B cell (primary cell): ENCODE data around the gene MAP2K5. TPM values are rescaled to one million over a fixed set of nuclear protein-coding genes. Genes with fewer than 3 reads are reported as not detected.

Source experiments
- ATAC-seq: fragments of 200-7000 bp; cut with Tn5 transposase; one replicate; pipeline ENCODE4 v1.10.0; 2021; ENCODE audit warnings: low read depth, mild to moderate bottlenecking, moderate number of reproducible peaks, moderate library complexity
- CTCF ChIA-PET: fragments of 350-600 bp; sonication (Branson Sonifier 250); formaldehyde crosslinking; loops from one replicate; lab custom pipeline; 2021; ENCODE audit warnings: antibody characterized with exemption, inconsistent platforms; lab: Charles Lee
- POLR2A ChIA-PET: fragments of 350-600 bp; sonication (Branson Sonifier 250); formaldehyde crosslinking; loops from one replicate; lab custom pipeline; 2021; ENCODE audit warnings: antibody characterized with exemption; lab: Charles Lee
- DNase-seq: peaks from one replicate; pipeline ENCODE4 v3.0.0; 2013
- H2AFZ ChIP-seq: 2 replicates; pipeline ENCODE4 v1.6.1; 2012; ENCODE audit warnings: mild to moderate bottlenecking, low read depth, low read length; ENCODE audit not compliant: insufficient read depth, poor library complexity, severe bottlenecking
- H3K27ac ChIP-seq, 2 donors: 1 replicate in 1 of 2; 2 replicates in 1 of 2; pipeline ENCODE4 v1.5.1; 2012 to 2013; ENCODE audit warnings: low read length in 2 of 2, mild to moderate bottlenecking in 2 of 2, moderate library complexity in 1 of 2
- H3K27me3 ChIP-seq, 4 experiments: fragments of 200-600 bp in 1 of 4; sonication (generic) in 1 of 4; replicated peaks in 1 of 4; 1 replicate in 2 of 4; 2 replicates in 2 of 4; pipeline versions ENCODE4 v1.6.1 to v1.7.0; 2013 to 2016; ENCODE audit warnings: low read length in 3 of 4, mild to moderate bottlenecking in 2 of 4, mixed read lengths in 1 of 4, moderate library complexity in 1 of 4; ENCODE audit not compliant: insufficient read depth in 4 of 4, control insufficient read depth in 3 of 4; ENCODE audit errors: control extremely low read depth in 1 of 4
- H3K36me3 ChIP-seq, 2 experiments: replicated peaks in 1 of 2; 1 replicate in 1 of 2; 2 replicates in 1 of 2; pipeline versions ENCODE4 v1.6.1 to v1.7.1; 2013; ENCODE audit warnings: low read length in 1 of 2; ENCODE audit not compliant: insufficient read depth in 2 of 2, control insufficient read depth in 1 of 2; ENCODE audit errors: control extremely low read depth in 1 of 2, extremely low read depth in 1 of 2
- H3K4me1 ChIP-seq, 2 donors: fragments of 200-600 bp in 1 of 2; sonication (generic) in 1 of 2; 1 replicate in 1 of 2; 2 replicates in 1 of 2; pipeline versions ENCODE4 v1.5.1 to v1.6.1; 2013 to 2017; ENCODE audit warnings: low read length in 2 of 2; ENCODE audit not compliant: control insufficient read depth in 2 of 2, insufficient read depth in 2 of 2
- H3K4me2 ChIP-seq: replicated peaks from 2 replicates; pipeline ENCODE3; 2012; ENCODE audit warnings: mild to moderate bottlenecking, low read depth, low read length; ENCODE audit not compliant: poor library complexity, severe bottlenecking
- H3K4me3 ChIP-seq, 5 experiments: fragments of 200-600 bp in 1 of 5; sonication (generic) in 1 of 5; 1 replicate in 3 of 5; 2 replicates in 2 of 5; pipeline versions ENCODE4 v1.5.1 to v1.7.0; 2011 to 2016; ENCODE audit warnings: low read length in 4 of 5, mild to moderate bottlenecking in 4 of 5, low read depth in 2 of 5, control low read depth in 1 of 5, moderate library complexity in 1 of 5; ENCODE audit not compliant: insufficient read depth in 1 of 5; ENCODE audit errors: control extremely low read depth in 1 of 5, extremely low read depth in 1 of 5
- H3K79me2 ChIP-seq: fragments of 200-600 bp; sonication (generic); one replicate; pipeline ENCODE4 v1.6.0; 2016; ENCODE audit warnings: low read length; ENCODE audit not compliant: control insufficient read depth, insufficient read depth
- H3K9ac ChIP-seq: fragments of 200-600 bp; sonication (generic); 2 replicates; pipeline ENCODE4 v1.6.1; 2017; ENCODE audit warnings: mild to moderate bottlenecking, low read length, moderate library complexity
- H3K9me3 ChIP-seq, 3 donors: one replicate each; pipeline versions ENCODE4 v1.6.1 to v1.7.1; 2013; ENCODE audit warnings: low read length in 2 of 3; ENCODE audit not compliant: control insufficient read depth in 2 of 3, insufficient read depth in 1 of 3; ENCODE audit errors: control extremely low read depth in 1 of 3
- H4K20me1 ChIP-seq: 2 replicates; pipeline ENCODE4 v1.6.0; 2012; ENCODE audit warnings: mild to moderate bottlenecking, low read length; ENCODE audit not compliant: insufficient read depth, control insufficient read depth, poor library complexity, severe bottlenecking
- H3K27ac Mint-ChIP-seq: one replicate; pipeline ENCODE4 v1.8.0; 2021; ENCODE audit warnings: mixed read lengths
- H3K27me3 Mint-ChIP-seq: one replicate; pipeline ENCODE4 v1.8.0; 2021; ENCODE audit warnings: mixed read lengths
- H3K4me1 Mint-ChIP-seq: one replicate; pipeline ENCODE4 v1.8.0; 2021; ENCODE audit warnings: mixed read lengths
- H3K4me3 Mint-ChIP-seq: one replicate; pipeline ENCODE4 v1.8.0; 2021; ENCODE audit warnings: mixed read lengths
- H3K9me3 Mint-ChIP-seq: one replicate; pipeline ENCODE4 v1.8.0; 2022; ENCODE audit warnings: mixed read lengths; ENCODE audit not compliant: insufficient read depth
- CTCF ChIP-seq: fragments of 200-600 bp; IDR thresholded peaks from one replicate; pipeline ENCODE4 v1.8.0; 2022; ENCODE audit warnings: antibody characterized with exemption, mild to moderate bottlenecking
- EZH2 ChIP-seq: IDR thresholded peaks from 2 replicates; pipeline ENCODE4 v1.6.1; 2012; ENCODE audit warnings: borderline replicate concordance, low read depth, mild to moderate bottlenecking, moderate library complexity, low read length; ENCODE audit not compliant: insufficient read depth, poor library complexity, severe bottlenecking
- WGBS: methylation state at CpG from one replicate; pipeline ENCODE4 v1.1.5; 2013; ENCODE audit warnings: missing lambda C conversion rate; ENCODE audit not compliant: insufficient coverage; 5-methylcytosine and 5-hydroxymethylcytosine counted together
- intact Hi-C: fragments of 100-400 bp; cut with micrococcal nuclease; formaldehyde crosslinking; loops from one replicate; pipeline ENCODE4 v1.10.0; 2022
- polyA plus RNA-seq: library from polyadenylated mRNA; depleted of rRNA; stranded (reverse); fragments of >200 nt; gene quantifications from 2 replicates; pipeline ENCODE4 v1.2.3, GENCODE V29; 2012
- total RNA-seq, 2 donors: library from RNA; stranded (reverse); fragments of 120-200 nt in 1 of 2; gene quantifications; 1 replicate in 1 of 2; 2 replicates in 1 of 2; pipeline versions ENCODE4 v1.2.3 to v1.2.4, GENCODE V29; 2013 to 2022

The MAP2K5 gene
- total and polyA plus RNA-seq, 2 donors (not counting 1 experiment from before 2014, with no cell fraction given) = 11.1 to 40.0 TPM

- Mint-ChIP-seq H3K27me3 (peaks cover 65% of the 10 kb centered on the region), H3K9me3 (no peaks in the 10 kb centered on the region), H3K4me3 (no peak overlapping the region), H3K27ac (no peak overlapping the region), H3K4me1 (peaks cover 58% of the 10 kb centered on the region)
- Histone ChIP-seq H3K4me1 (peaks cover 59 to 77% of the 10 kb centered on the region in 2 donors), H2AFZ (no peak overlapping the region), H3K4me3 (no peak overlapping the region), H4K20me1 (peaks cover 19% of the 10 kb centered on the region), H3K4me2 (peak overlapping the region; percentile 60), H3K9me3 (peaks cover 0 to 80% (median 17%) of the 10 kb centered on the region in 3 donors), H3K36me3 (no peaks in the 10 kb centered on the region), H3K27me3 (peaks cover 4 to 89% (median 72%) of the 10 kb centered on the region in 4 experiments), H3K79me2 (no peaks in the 10 kb centered on the region), H3K27ac (no peak overlapping the region), H3K9ac (no peak overlapping the region)
- DNase-seq (peak; percentile 38), ATAC-seq (no peak)
- ChIA-PET POLR2A (no interaction called here), CTCF (interaction anchor here (1.1 to 16.8 kb wide), 4 partner anchors 9 to 44 kb away, joined by 4 to 237 read pairs (median 10); no protein-coding TSS in a partner anchor)
- intact Hi-C loops = no loop called here
- no peak for TF ChIP-seq EZH2
- no peak for TF ChIP-seq CTCF
- WGBS = 15% methylated on average over 88 of the region's 88 CpGs
Measured at GRCh38 chr15:67826717-67827561, 284.4 kb downstream of the MAP2K5 start.
